Psoas muscle (tissue), 8 donors: Measurements from ENCODE around the gene MCM7. TPM values are rescaled to one million over a fixed set of nuclear protein-coding genes. Genes with fewer than 3 reads are reported as not detected.

Source experiments
- ATAC-seq, 4 donors: fragments of 200-7000 bp; cut with Tn5 transposase; one replicate each; pipeline ENCODE4 v1.9.1; 2020; ENCODE audit warnings: moderate library complexity in 3 of 4, mild to moderate bottlenecking in 2 of 4
- DNase-seq, 2 donors: peaks; one replicate each; pipeline ENCODE4 v3.0.0-alpha.2; 2020
- H3K27ac ChIP-seq: fragments of 200-600 bp; one replicate; pipeline ENCODE4 v1.8.0; 2022
- H3K27me3 ChIP-seq, 3 donors: fragments of 200-600 bp in 1 of 3; one replicate each; pipeline versions ENCODE4 v1.6.1 to v1.8.0; 2013 to 2022; ENCODE audit warnings: low read length in 2 of 3, mild to moderate bottlenecking in 2 of 3, moderate library complexity in 1 of 3; ENCODE audit not compliant: insufficient read depth in 3 of 3
- H3K36me3 ChIP-seq, 2 donors: fragments of 200-600 bp in 1 of 2; one replicate each; pipeline versions ENCODE4 v1.6.1 to v1.8.0; 2013 to 2022; ENCODE audit warnings: low read depth in 1 of 2, mild to moderate bottlenecking in 1 of 2, moderate library complexity in 1 of 2; ENCODE audit not compliant: insufficient read depth in 1 of 2
- H3K4me1 ChIP-seq: fragments of 200-600 bp; one replicate; pipeline ENCODE4 v1.8.0; 2022
- H3K4me3 ChIP-seq: fragments of 200-600 bp; one replicate; pipeline ENCODE4 v1.8.0; 2022; ENCODE audit warnings: mild to moderate bottlenecking
- H3K9me3 ChIP-seq: fragments of 200-600 bp; one replicate; pipeline ENCODE4 v1.8.0; 2022
- CTCF ChIP-seq: fragments of 200-600 bp; IDR thresholded peaks from one replicate; pipeline ENCODE4 v1.8.0; 2022; ENCODE audit warnings: antibody characterized with exemption
- WGBS, 3 donors: extraction: QIAGEN DNeasy Blood & Tissue Kit; methylation state at CpG; one replicate each; pipeline versions ENCODE4 v1.1.6 to v1.1.7; 2013; 5-methylcytosine and 5-hydroxymethylcytosine counted together
- intact Hi-C, 2 donors: fragments of 100-400 bp; cut with DNase I; formaldehyde crosslinking; loops; one replicate each; pipeline versions ENCODE4 v1.11.0 to v1.14.2; 2022
- polyA plus RNA-seq, 3 donors: library from polyadenylated mRNA; stranded (reverse); fragments of 200-250 nt; gene quantifications; one replicate each; pipeline ENCODE4 v1.2.3, GENCODE V29; 2013
- total RNA-seq, 4 donors: library from RNA; stranded (reverse); fragmentation: NEBNext Ultra II Directional in 2 of 4; extraction: Animal tissue kit (Norgen Biotek cat#: 25700) in 2 of 4; gene quantifications; one replicate each; pipeline versions ENCODE4 v1.2.1 to v1.2.4, GENCODE V29; 2021 to 2023
- donor health status: healthy with polysubstance abuse.
- donor health status: DM: no; HTN: no; CAD: no; lungs with moderate emphysema.
- donor health status: Bipolar disorder and iron deficiency.
- donor health status: healthy.
- donor health status: DM: yes; HTN: yes; CAD: no.
- donor health status: DM: no; HTN: no; CAD: no.
- donor health status: DM: no; HTN: no; CAD: no.
- donor health status: DM: yes; HTN: yes; CAD: no.

Gene MCM7
- total and polyA plus RNA-seq, 7 donors: 24.6 to 40.6 (median 33.3) TPM

- no peak for ATAC-seq
- WGBS, 3 donors: 35 to 45% (median 41%) methylated on average over 8 of the region's 8 CpGs
- no peak overlapping the region for H3K4me3 ChIP-seq
- H3K9me3 ChIP-seq: no peaks in the 10 kb centered on the region
- H3K27ac ChIP-seq: peak overlapping the region; percentile 16
- no peaks in the 10 kb centered on the region for H3K27me3 ChIP-seq
- TF ChIP-seq CTCF: no peak
- peaks cover 8 to 80% of the 10 kb centered on the region in 2 donors for H3K36me3 ChIP-seq
- DNase-seq: no peak
- peaks cover 19% of the 10 kb centered on the region for H3K4me1 ChIP-seq
- intact Hi-C loops: loop anchor here in 1 of 2 donors (5.0 kb wide), 1 partner anchor 34 kb away; the partner anchor contains the start of gene MBLAC1
Observed at GRCh38 chr7:100093054-100093453, 8.1 kb downstream of the MCM7 start.

- Histone ChIP-seq H3K27me3 (no peaks in the 10 kb centered on the region), H3K9me3 (no peaks in the 10 kb centered on the region), H3K4me3 (no peak overlapping the region), H3K4me1 (peaks cover 21% of the 10 kb centered on the region), H3K27ac (no peak overlapping the region), H3K36me3 (peaks cover 4 to 66% of the 10 kb centered on the region in 2 donors)
- no peak for TF ChIP-seq CTCF
- ATAC-seq (no peak), DNase-seq (no peak)
- 54 to 64% (median 58%) methylated on average over 19 of the region's 19 CpGs for WGBS, 3 donors
- intact Hi-C loops: loop anchor here in 1 of 2 donors (5.0 kb wide), 1 partner anchor 36 kb away; the partner anchor contains the start of gene MBLAC1
Observed at GRCh38 chr7:100091411-100092181, 9.6 kb downstream of the MCM7 start.

- WGBS, 3 donors: 78 to 88% (median 83%) methylated on average over 14 of the region's 14 CpGs
- intact Hi-C loops: loop anchor here in 1 of 2 donors (5.0 kb wide), 1 partner anchor 37 kb away; the partner anchor contains the start of gene MBLAC1
- Histone ChIP-seq H3K36me3 (peaks cover 4 to 58% of the 10 kb centered on the region in 2 donors), H3K4me3 (no peak overlapping the region), H3K27ac (no peak overlapping the region), H3K27me3 (no peaks in the 10 kb centered on the region), H3K4me1 (peaks cover 21% of the 10 kb centered on the region), H3K9me3 (no peaks in the 10 kb centered on the region)
- TF ChIP-seq CTCF: no peak
- no peak for ATAC-seq
- DNase-seq: no peak
Observed at GRCh38 chr7:100090527-100091410, 10.4 kb downstream of the MCM7 start.

GRCh38 chr7:100089458-100090196 is 11.6 kb downstream of the MCM7 start:
- Histone ChIP-seq H3K27ac (peak overlapping the region; percentile 90), H3K27me3 (no peaks in the 10 kb centered on the region), H3K4me3 (peak overlapping the region; percentile 85), H3K36me3 (peaks cover 4 to 46% of the 10 kb centered on the region in 2 donors), H3K4me1 (peaks cover 21% of the 10 kb centered on the region), H3K9me3 (no peaks in the 10 kb centered on the region)
- no peak for DNase-seq
- intact Hi-C loops: loop anchor here (5.0 kb wide), 1 partner anchor 38 kb away; the partner anchor contains the start of gene MBLAC1 (in 2 of the 2)
- no peak for ATAC-seq
- TF ChIP-seq CTCF: no peak
- WGBS, 3 donors: 23 to 29% (median 25%) methylated on average over 7 of the region's 7 CpGs
